Spleen (tissue), 11 donors: ENCODE results near the gene YARS1. TPM values are rescaled to one million over a fixed set of nuclear protein-coding genes. Genes with fewer than 3 reads are reported as not detected.

ENCODE experiments used
- DNase-seq: peaks from one replicate; pipeline ENCODE4 v3.0.0-alpha.2; 2020
- H3K27ac ChIP-seq, 8 donors: fragments of 200-600 bp; sonication (generic) in 7 of 8; 1 replicate in 4 of 8; 2 replicates in 4 of 8; pipeline versions ENCODE4 v1.5.0 to v1.8.0; 2016 to 2021; ENCODE audit warnings: inconsistent platforms in 4 of 8, mild to moderate bottlenecking in 4 of 8, moderate library complexity in 1 of 8
- H3K27me3 ChIP-seq, 7 donors: fragments of 200-600 bp; sonication (generic) in 6 of 7; replicated peaks in 1 of 7; 1 replicate in 4 of 7; 2 replicates in 3 of 7; pipeline versions ENCODE4 v1.5.0 to v1.8.0; 2016 to 2021; ENCODE audit warnings: inconsistent platforms in 3 of 7, mild to moderate bottlenecking in 1 of 7
- H3K36me3 ChIP-seq, 6 donors: fragments of 200-600 bp; sonication (generic) in 5 of 6; 1 replicate in 4 of 6; 2 replicates in 2 of 6; pipeline versions ENCODE4 v1.5.0 to v1.8.0; 2016 to 2021; ENCODE audit warnings: inconsistent platforms in 2 of 6
- H3K4me1 ChIP-seq, 6 donors: fragments of 200-600 bp; sonication (generic) in 5 of 6; 1 replicate in 3 of 6; 2 replicates in 3 of 6; pipeline versions ENCODE4 v1.5.0 to v1.8.0; 2016 to 2021; ENCODE audit warnings: inconsistent platforms in 3 of 6
- H3K4me3 ChIP-seq, 8 donors: fragments of 200-600 bp; sonication (generic) in 7 of 8; 1 replicate in 4 of 8; 2 replicates in 4 of 8; pipeline versions ENCODE4 v1.5.0 to v1.8.0; 2016 to 2021; ENCODE audit warnings: inconsistent platforms in 4 of 8, mild to moderate bottlenecking in 4 of 8, moderate library complexity in 2 of 8
- H3K9me3 ChIP-seq, 8 donors: fragments of 200-600 bp; sonication (generic) in 7 of 8; 1 replicate in 4 of 8; 2 replicates in 4 of 8; pipeline versions ENCODE4 v1.5.0 to v1.8.0; 2016 to 2021; ENCODE audit warnings: inconsistent platforms in 4 of 8
- CTCF ChIP-seq, 11 experiments: fragments of 200-600 bp in 7 of 11; fragments of 450-650 bp in 4 of 11; sonication (generic) in 4 of 11; IDR thresholded peaks in 8 of 11; conservative IDR thresholded peaks in 3 of 11; 1 replicate in 7 of 11; 2 replicates in 4 of 11; pipeline versions ENCODE4 v1.4.0 to v1.8.0; 2016 to 2021; ENCODE audit warnings: antibody characterized with exemption in 11 of 11, inconsistent platforms in 4 of 11, mild to moderate bottlenecking in 1 of 11
- POLR2A ChIP-seq, 3 donors: fragments of 450-650 bp; IDR thresholded peaks; one replicate each; pipeline ENCODE4 v1.5.1; 2017; ENCODE audit warnings: antibody characterized with exemption in 3 of 3, mild to moderate bottlenecking in 1 of 3
- POLR2AphosphoS5 ChIP-seq, 3 donors: sonication (generic); formaldehyde crosslinking; IDR thresholded peaks; one replicate each; pipeline ENCODE4 v1.5.1; 2017; ENCODE audit warnings: antibody characterized with exemption in 3 of 3
- WGBS, 5 donors: extraction: QIAGEN DNeasy Blood & Tissue Kit in 3 of 5; methylation state at CpG; one replicate each; pipeline versions ENCODE4 v1.1.5 to v1.1.7; 2013 to 2018; 5-methylcytosine and 5-hydroxymethylcytosine counted together
- intact Hi-C: fragments of 100-400 bp; cut with DNase I; formaldehyde crosslinking; loops from one replicate; pipeline ENCODE4 v1.15.0; 2023; ENCODE audit warnings: low total_unique reads
- polyA plus RNA-seq, 3 donors: library from polyadenylated mRNA; stranded (reverse); fragments of 200-250 nt; gene quantifications; one replicate each; pipeline ENCODE4 v1.2.1, GENCODE V29; 2013
- total RNA-seq, 7 donors: library from RNA; depleted of rRNA in 3 of 7; stranded (reverse); fragments of >200 nt in 3 of 7; fragmentation: NEBNext Ultra II Directional in 4 of 7; extraction: Animal tissue kit (Norgen Biotek cat#: 25700) in 4 of 7; gene quantifications; one replicate each; pipeline versions ENCODE4 v1.1.0 to v1.2.1, GENCODE V29; 2016 to 2021
- donor health status: healthy with polysubstance abuse.
- donor health status: DM: no; HTN: no; CAD: no; lungs with moderate emphysema.
- donor health status: DM: no; HTN: no; CAD: no.
- donor health status: Bipolar disorder and iron deficiency.
- donor health status: healthy.
- donor health status: DM: no; HTN: no; CAD: no.
- donor health status: DM: yes; HTN: yes; CAD: no.

Gene YARS1
- total and polyA plus RNA-seq, 10 donors = 25.7 to 112 (median 52.1) TPM

- Histone ChIP-seq H3K4me3 (no peak overlapping the region), H3K9me3 (no peaks in the 10 kb centered on the region), H3K27ac (no peak overlapping the region), H3K4me1 (peaks cover 3 to 39% (median 25%) of the 10 kb centered on the region in 6 donors), H3K27me3 (peaks cover 0 to 19% (median 0%) of the 10 kb centered on the region in 7 donors), H3K36me3 (no peaks in the 10 kb centered on the region)
- intact Hi-C loops = no loop called here
- TF ChIP-seq POLR2AphosphoS5 (IDR thresholded peaks at IDR 0.05) (no peak), POLR2A (IDR thresholded peaks at IDR 0.05) (no peak), CTCF (IDR thresholded peaks at IDR 0.05 in 8 of 11, conservative IDR thresholded peaks at IDR 0.05 in 3 of 11) (no peak)
- WGBS, 5 donors = 73 to 82% (median 74%) methylated on average over 7 of the region's 7 CpGs
- DNase-seq = no peak
Observed at GRCh38 chr1:32758177-32758794, 58.9 kb downstream of the YARS1 start.

- intact Hi-C loops = no loop called here
- H3K27ac ChIP-seq = no peak overlapping the region
- WGBS, 5 donors = 71 to 85% (median 77%) methylated on average over 4 of the region's 4 CpGs
Observed at GRCh38 chr1:32757213-32757895, 59.8 kb downstream of the YARS1 start.

GRCh38 chr1:32755810-32756159 is 61.4 kb downstream of the YARS1 start:
- no peak overlapping the region for H3K27ac ChIP-seq
- peaks cover 5 to 42% (median 27%) of the 10 kb centered on the region in 6 donors for H3K4me1 ChIP-seq
- intact Hi-C loops = no loop called here
- DNase-seq = no peak
- no peaks in the 10 kb centered on the region for H3K36me3 ChIP-seq
- no peak for TF ChIP-seq POLR2AphosphoS5 (IDR thresholded peaks at IDR 0.05)
- TF ChIP-seq CTCF (IDR thresholded peaks at IDR 0.05 in 8 of 11, conservative IDR thresholded peaks at IDR 0.05 in 3 of 11) = no peak
- no peak for TF ChIP-seq POLR2A (IDR thresholded peaks at IDR 0.05)
- WGBS, 5 donors = 78 to 88% (median 86%) methylated on average over 3 of the region's 3 CpGs
- no peaks in the 10 kb centered on the region for H3K9me3 ChIP-seq
- H3K27me3 ChIP-seq = peaks cover 0 to 34% (median 0%) of the 10 kb centered on the region in 7 donors
- H3K4me3 ChIP-seq = no peak overlapping the region

More at GRCh38 chr1:32757213-32757895, 59.8 kb downstream of the YARS1 start:
- Histone ChIP-seq H3K4me1 (peaks cover 5 to 42% (median 29%) of the 10 kb centered on the region in 6 donors), H3K27me3 (peaks cover 0 to 24% (median 0%) of the 10 kb centered on the region in 7 donors), H3K36me3 (no peaks in the 10 kb centered on the region), H3K9me3 (no peaks in the 10 kb centered on the region), H3K4me3 (no peak overlapping the region)
- TF ChIP-seq POLR2A (IDR thresholded peaks at IDR 0.05) = no peak
- no peak for TF ChIP-seq POLR2AphosphoS5 (IDR thresholded peaks at IDR 0.05)
- TF ChIP-seq CTCF (IDR thresholded peaks at IDR 0.05 in 8 of 11, conservative IDR thresholded peaks at IDR 0.05 in 3 of 11) = no peak
- no peak for DNase-seq

- Histone ChIP-seq H3K4me3 (peak overlapping the region in 1 of 8 donors; percentile 83), H3K27ac (no peak overlapping the region)
- TF ChIP-seq POLR2AphosphoS5 (IDR thresholded peaks at IDR 0.05) = no peak
- TF ChIP-seq CTCF (IDR thresholded peaks at IDR 0.05 in 8 of 11, conservative IDR thresholded peaks at IDR 0.05 in 3 of 11) = no peak
- TF ChIP-seq POLR2A (IDR thresholded peaks at IDR 0.05) = no peak
Observed at GRCh38 chr1:32755098-32755809, 61.9 kb downstream of the YARS1 start.

More at GRCh38 chr1:32755098-32755809, 61.9 kb downstream of the YARS1 start:
- no peaks in the 10 kb centered on the region for H3K9me3 ChIP-seq
- 72 to 86% (median 79%) methylated on average over 10 of the region's 10 CpGs for WGBS, 5 donors
- H3K36me3 ChIP-seq = no peaks in the 10 kb centered on the region
- H3K27me3 ChIP-seq = peaks cover 0 to 39% (median 0%) of the 10 kb centered on the region in 7 donors
- H3K4me1 ChIP-seq = peaks cover 5 to 38% (median 25%) of the 10 kb centered on the region in 6 donors
- intact Hi-C loops = no loop called here
- no peak for DNase-seq
